ENCODE data around the gene B4GALT1.

DNA sequence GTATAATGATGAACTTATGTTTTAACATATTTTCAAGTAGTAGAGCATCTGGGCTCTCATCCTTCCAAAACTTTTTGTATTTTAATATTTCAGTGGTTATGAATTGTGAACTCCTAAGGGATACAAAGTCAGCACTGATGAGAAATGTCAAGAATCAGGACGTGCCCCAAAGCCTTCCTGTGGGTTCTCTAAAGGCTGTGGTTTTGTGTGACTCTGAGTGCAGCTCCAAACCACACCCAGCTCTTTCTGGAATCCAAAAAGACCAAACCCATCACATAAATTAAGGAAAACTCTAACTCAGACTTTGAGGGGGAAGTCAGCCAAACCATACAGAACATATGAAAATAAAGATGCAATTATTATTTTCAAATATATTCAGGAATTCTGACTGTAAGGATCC lies 49.8 kb downstream of the B4GALT1 start:
- TF ChIP-seq, protein P1, sequence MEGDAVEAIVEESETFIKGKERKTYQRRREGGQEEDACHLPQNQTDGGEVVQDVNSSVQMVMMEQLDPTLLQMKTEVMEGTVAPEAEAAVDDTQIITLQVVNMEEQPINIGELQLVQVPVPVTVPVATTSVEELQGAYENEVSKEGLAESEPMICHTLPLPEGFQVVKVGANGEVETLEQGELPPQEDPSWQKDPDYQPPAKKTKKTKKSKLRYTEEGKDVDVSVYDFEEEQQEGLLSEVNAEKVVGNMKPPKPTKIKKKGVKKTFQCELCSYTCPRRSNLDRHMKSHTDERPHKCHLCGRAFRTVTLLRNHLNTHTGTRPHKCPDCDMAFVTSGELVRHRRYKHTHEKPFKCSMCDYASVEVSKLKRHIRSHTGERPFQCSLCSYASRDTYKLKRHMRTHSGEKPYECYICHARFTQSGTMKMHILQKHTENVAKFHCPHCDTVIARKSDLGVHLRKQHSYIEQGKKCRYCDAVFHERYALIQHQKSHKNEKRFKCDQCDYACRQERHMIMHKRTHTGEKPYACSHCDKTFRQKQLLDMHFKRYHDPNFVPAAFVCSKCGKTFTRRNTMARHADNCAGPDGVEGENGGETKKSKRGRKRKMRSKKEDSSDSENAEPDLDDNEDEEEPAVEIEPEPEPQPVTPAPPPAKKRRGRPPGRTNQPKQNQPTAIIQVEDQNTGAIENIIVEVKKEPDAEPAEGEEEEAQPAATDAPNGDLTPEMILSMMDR (optimal IDR thresholded peaks at IDR 0.05 in 1 of 3, IDR thresholded peaks at IDR 0.05 in 1 of 3, conservative IDR thresholded peaks at IDR 0.05 in 1 of 3; ENCODE audit: extremely low read depth in 1 of 3, insufficient read depth in 2 of 3, low read length in 3 of 3): no peak
- TF ChIP-seq EZH2 (IDR thresholded peaks at IDR 0.05; ENCODE audit: low read length): no peak

Data from keratinocyte (primary cell).